NT2/D1 (cell line): Measurements from ENCODE around the gene TMEM231.

Source experiments
- SUZ12 ChIP-seq: IDR thresholded peaks from 2 replicates; pipeline ENCODE4 v1.6.1; 2011; ENCODE audit not compliant: insufficient read length, insufficient read depth; ENCODE audit errors: extremely low read depth
- YY1 ChIP-seq: IDR thresholded peaks from 2 replicates; pipeline ENCODE4 v1.6.1; 2011; ENCODE audit not compliant: insufficient read length, insufficient read depth
- ZNF274 ChIP-seq: IDR thresholded peaks from 2 replicates; pipeline ENCODE4 v1.6.1; 2011; ENCODE audit warnings: mild to moderate bottlenecking, low read depth, low read length

GRCh38 chr16:75494661-75495075, 61.4 kb downstream of the TMEM231 start:
- no peak for TF ChIP-seq SUZ12
- no peak for TF ChIP-seq ZNF274
- TF ChIP-seq YY1 = no peak
